K562 (cell line): ENCODE results near the gene WDFY2. TPM values are rescaled to one million over a fixed set of nuclear protein-coding genes. Genes with fewer than 3 reads are reported as not detected.

Source experiments
- ATAC-seq: fragments of 200-7000 bp; cut with Tn5 transposase; 3 replicates; pipeline ENCODE4 v1.9.1; 2020; ENCODE audit warnings: moderate library complexity
- BruUV-seq: library from RNA; stranded (reverse); fragments of 400-500 nt; replicated peaks from 2 replicates; lab custom pipeline; 2021; lab: Mats Ljungman, UMichigan
- CTCF ChIA-PET: fragments of 300-600 bp; formaldehyde crosslinking; extraction: SDS; loops from one replicate; lab custom pipeline; 2021; ENCODE audit warnings: low intra/inter-chr PET ratio; lab: Yijun Ruan, JAX
- POLR2A ChIA-PET: fragments of 300-600, 350-650 bp; sonication (Branson Sonifier 250); formaldehyde crosslinking; extraction: SDS; loops from one replicate; lab custom pipeline; 2021; ENCODE audit warnings: antibody characterized with exemption, inconsistent platforms; lab: Yijun Ruan, JAX
- DNase-seq, 4 experiments: peaks; one replicate each; pipeline versions ENCODE4 v3.0.0 to v3.0.0-alpha.2; 2011 to 2018; ENCODE audit warnings: low spot score in 3 of 4, mixed read lengths in 3 of 4; ENCODE audit errors: extremely low read depth in 1 of 4
- FAIRE-seq: peaks from 2 replicates; lab custom pipeline; 2011; peaks lifted over from hg19 to GRCh38; lab: Jason Lieb, UNC
- H2AFZ ChIP-seq: 2 replicates; pipeline ENCODE4 v1.6.0; 2011; ENCODE audit warnings: low read depth, low read length, control low read depth, inconsistent platforms
- H3K27ac ChIP-seq: fragments of 200-600 bp; 3 replicates; pipeline ENCODE4 v1.8.0; 2011; ENCODE audit warnings: low read depth, mild to moderate bottlenecking, control low read depth, inconsistent platforms, low read length, moderate library complexity, mixed read lengths; ENCODE audit errors: extremely low read depth
- H3K27me3 ChIP-seq, 2 experiments: fragments of 300-600 bp in 1 of 2; 2 replicates in 1 of 2; 3 replicates in 1 of 2; pipeline versions ENCODE4 v1.6.0 to v1.8.0; 2011; ENCODE audit warnings: inconsistent platforms in 2 of 2, low read length in 2 of 2, mild to moderate bottlenecking in 1 of 2, mixed read lengths in 1 of 2, moderate library complexity in 1 of 2; ENCODE audit not compliant: control insufficient read depth in 2 of 2, insufficient read depth in 2 of 2
- H3K36me3 ChIP-seq: fragments of 300-600 bp; 3 replicates; pipeline ENCODE4 v1.8.0; 2011; ENCODE audit warnings: mild to moderate bottlenecking, low read length, inconsistent platforms; ENCODE audit not compliant: control insufficient read depth, insufficient read depth
- H3K4me1 ChIP-seq, 2 experiments: fragments of 200-600 bp in 1 of 2; replicated peaks in 1 of 2; 2 replicates in 1 of 2; 3 replicates in 1 of 2; pipeline versions ENCODE4 v1.5.1 to v1.8.0; 2011; ENCODE audit warnings: inconsistent platforms in 2 of 2, low read length in 2 of 2, mild to moderate bottlenecking in 1 of 2, mixed read lengths in 1 of 2, moderate library complexity in 1 of 2; ENCODE audit not compliant: control insufficient read depth in 2 of 2, insufficient read depth in 2 of 2
- H3K4me2 ChIP-seq: 2 replicates; pipeline ENCODE4 v1.6.1; 2011; ENCODE audit warnings: low read length, control low read depth, inconsistent platforms, mixed read lengths; ENCODE audit not compliant: insufficient read depth
- H3K4me3 ChIP-seq: fragments of 200-600 bp; sonication (generic), shearing (Covaris generic); 2 replicates; pipeline ENCODE4 v1.5.1; 2016; ENCODE audit warnings: control low read depth, inconsistent platforms
- H3K79me2 ChIP-seq: fragments of 200-600 bp; 3 replicates; pipeline ENCODE4 v1.8.0; 2011; ENCODE audit warnings: low read length, inconsistent platforms; ENCODE audit not compliant: control insufficient read depth, insufficient read depth
- H3K9ac ChIP-seq, 2 experiments: 2 replicates each; pipeline versions ENCODE4 v1.6.0 to v1.6.1; 2011; ENCODE audit warnings: low read depth in 2 of 2, low read length in 2 of 2, control low read depth in 1 of 2, inconsistent platforms in 1 of 2, mild to moderate bottlenecking in 1 of 2, mixed read lengths in 1 of 2; ENCODE audit not compliant: insufficient read depth in 1 of 2
- H3K9me1 ChIP-seq: one replicate; pipeline ENCODE4 v1.6.0; 2011; ENCODE audit warnings: inconsistent platforms, mild to moderate bottlenecking, low read length, moderate library complexity; ENCODE audit not compliant: control insufficient read depth, insufficient read depth
- H3K9me3 ChIP-seq: replicated peaks from 2 replicates; pipeline ENCODE4 v1.5.1; 2011; ENCODE audit warnings: low read depth, low read length, inconsistent platforms; ENCODE audit not compliant: control insufficient read depth, insufficient read depth
- H4K20me1 ChIP-seq: replicated peaks from 2 replicates; pipeline ENCODE4 v1.6.1; 2011; ENCODE audit warnings: low read length, inconsistent platforms, mixed read lengths; ENCODE audit not compliant: control insufficient read depth, insufficient read depth
- CCAR2 ChIP-seq: fragments of 200-400 bp; formaldehyde crosslinking; IDR thresholded peaks from 2 replicates; pipeline ENCODE4 v1.6.1; 2017; ENCODE audit warnings: mild to moderate bottlenecking, low read depth, low read length
- EP400 ChIP-seq: fragments of 450-650 bp; IDR thresholded peaks from 2 replicates; pipeline ENCODE4 v1.6.1; 2017; ENCODE audit warnings: antibody characterized with exemption, mild to moderate bottlenecking, moderate library complexity
- ETS1 ChIP-seq: conservative IDR thresholded peaks from 2 replicates; pipeline ENCODE4 v1.6.1; 2011; ENCODE audit warnings: low read depth, mild to moderate bottlenecking, low read length; ENCODE audit not compliant: control insufficient read depth
- HDAC1 ChIP-seq, 2 experiments: fragments of 450-650 bp; IDR thresholded peaks; 2 replicates each; pipeline ENCODE4 v1.6.1; 2016 to 2017; ENCODE audit warnings: inconsistent platforms in 1 of 2, mild to moderate bottlenecking in 1 of 2, moderate library complexity in 1 of 2
- IFI16 ChIP-seq: fragments of 250-450 bp; sonication (Bioruptor Pico); IDR thresholded peaks from 2 replicates; pipeline ENCODE4 v2.1.2; 2022; ENCODE audit warnings: mild to moderate bottlenecking, inconsistent platforms
- IRF1 ChIP-seq: sonication (generic); formaldehyde crosslinking; IDR thresholded peaks from 2 replicates; pipeline ENCODE4 v1.8.0; 2022; ENCODE audit warnings: missing genetic modification reagents, mild to moderate bottlenecking, borderline replicate concordance
- NFATC3 ChIP-seq: fragments of 450-650 bp; IDR thresholded peaks from 2 replicates; pipeline ENCODE4 v1.6.1; 2017; ENCODE audit warnings: mild to moderate bottlenecking
- NFE2L1 ChIP-seq: fragments of 450-650 bp; IDR thresholded peaks from 2 replicates; pipeline ENCODE4 v1.6.1; 2016; ENCODE audit warnings: missing genetic modification characterization, low read depth, mild to moderate bottlenecking, missing compliant biosample characterization, moderate library complexity, borderline replicate concordance
- PHF8 ChIP-seq: fragments of 200-600 bp; sonication (generic); IDR thresholded peaks from 2 replicates; pipeline ENCODE4 v1.6.1; 2012; ENCODE audit warnings: mixed run types, mild to moderate bottlenecking, inconsistent platforms, low read length, moderate library complexity, borderline replicate concordance
- ZNF717 ChIP-seq: fragments of 250-450 bp; sonication (Bioruptor Pico); IDR thresholded peaks from 2 replicates; pipeline ENCODE4 v1.5.0; 2021
- WGBS: fragments of 100-300 bp; shearing (Covaris generic); methylation state at CpG from one replicate; pipeline ENCODE4 v1.1.6; 2016; ENCODE audit warnings: low coverage, mixed read lengths; ENCODE audit not compliant: insufficient coverage; ENCODE audit errors: missing lambda C conversion rate; 5-methylcytosine and 5-hydroxymethylcytosine counted together
- in situ Hi-C: fragments of 300-500 bp; cut with MboI; formaldehyde crosslinking; loops from 4 replicates; pipeline ENCODE4 v1.15.0; 2018; ENCODE audit warnings: inconsistent platforms, mixed read lengths
- intact Hi-C: fragments of 100-400 bp; cut with micrococcal nuclease; formaldehyde crosslinking; loops from 2 replicates; pipeline ENCODE4 v1.14.2; 2022
- polyA plus RNA-seq, 8 experiments: library from polyadenylated mRNA; depleted of rRNA in 4 of 8; stranded (reverse) in 5 of 8; unstranded in 3 of 8; fragments of >200 nt; fragmentation: Nextera tagmentation in 2 of 8; fragmentation: Illumina TruSeq in 1 of 8; extraction: Ambion mirVana in 2 of 8; extraction: Trizol in 1 of 8; gene quantifications; 2 replicates each; pipeline versions ENCODE4 v1.2.1 to v1.2.3, GENCODE V29; 2011 to 2014; ENCODE audit warnings: inconsistent platforms in 1 of 8, missing spikeins in 1 of 8
- total RNA-seq, 7 experiments: library from RNA; depleted of rRNA in 6 of 7; stranded (reverse); fragments of >200 nt in 6 of 7; fragmentation: Illumina TruSeq in 2 of 7; extraction: Trizol in 2 of 7; gene quantifications; 2 replicates each; pipeline versions ENCODE4 v1.2.1 to v1.2.3, GENCODE V29; 2011 to 2021; ENCODE audit warnings: low replicate concordance in 1 of 7
- TF ChIP-seq, protein P1 (sequence below): sonication (generic); formaldehyde crosslinking; IDR thresholded peaks from 2 replicates; pipeline ENCODE4 v1.8.1; 2022; ENCODE audit warnings: missing genetic modification reagents
- TF ChIP-seq, protein P2 (sequence below): sonication (generic); formaldehyde crosslinking; IDR thresholded peaks from 2 replicates; pipeline ENCODE4 v1.5.0; 2020; ENCODE audit warnings: missing genetic modification reagents
- TF ChIP-seq, protein P3 (sequence below): fragments of 150-350 bp; IDR thresholded peaks from 2 replicates; pipeline ENCODE4 v1.6.1; 2014; ENCODE audit warnings: low read depth, mild to moderate bottlenecking, low read length, borderline replicate concordance

WDFY2 gene
- total and polyA plus RNA-seq, 9 of the 15 experiments (the other 6 are each of a cell fraction or from before 2014, with no cell fraction given), result 0.66 to 6.4 (median 4.4) TPM

DNA sequence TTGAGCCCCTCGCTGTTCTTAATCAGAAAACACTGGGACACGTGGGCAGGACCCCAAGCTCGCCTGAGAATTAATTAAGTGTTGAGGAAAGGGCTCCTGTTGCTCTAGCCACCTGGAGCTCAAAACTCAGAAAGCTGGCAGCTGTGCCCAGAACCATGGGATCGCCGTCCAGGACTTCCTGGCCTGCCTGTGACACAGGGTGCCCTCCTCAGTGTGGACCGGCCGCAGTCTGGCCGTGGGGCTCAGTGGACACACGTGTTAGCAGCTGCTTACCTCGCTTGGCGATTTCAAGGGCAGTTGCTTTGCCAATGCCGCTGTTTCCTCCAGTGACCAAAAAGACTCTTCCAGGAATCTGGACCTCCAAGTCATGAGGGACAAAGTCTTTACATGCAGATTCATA, 215.0 kb downstream of the WDFY2 start (continued):
- TF ChIP-seq NFE2L1 (tag), result no peak

DNA sequence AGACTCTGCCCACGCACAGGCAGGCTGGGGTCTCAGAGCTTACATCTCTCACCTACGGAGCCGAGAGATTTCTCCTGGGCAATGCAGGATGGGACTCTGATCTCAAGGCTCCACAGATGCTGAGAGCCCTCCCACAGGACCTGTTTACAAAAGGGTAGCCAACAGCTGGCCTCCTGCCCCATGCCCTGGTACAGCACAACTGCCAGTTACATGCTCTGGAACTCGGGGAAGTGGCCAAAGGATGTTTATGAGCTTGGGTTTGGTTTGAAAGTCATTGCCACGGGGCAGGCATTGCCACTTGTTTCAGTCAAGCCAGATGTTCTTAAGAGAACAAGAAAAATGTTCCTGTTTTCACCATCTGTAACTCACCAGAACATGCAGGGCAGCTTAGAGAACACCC, 216.2 kb downstream of the WDFY2 start:
- no peak overlapping the region for H3K27ac ChIP-seq
- H3K79me2 ChIP-seq, result peaks cover 7% of the 10 kb centered on the region; the same call in 1 of the 3 replicates
- ChIA-PET POLR2A (interaction anchor here (0.5 to 1.6 kb wide), 3 partner anchors 158 to 464 kb away, joined by 3 to 5 read pairs (median 3); no protein-coding TSS in a partner anchor), CTCF (no interaction called here)
- H3K9ac ChIP-seq, result no peak overlapping the region
- H3K4me3 ChIP-seq, result no peak overlapping the region
- H3K36me3 ChIP-seq, result no peaks in the 10 kb centered on the region
- no peak overlapping the region for H2AFZ ChIP-seq
- intact Hi-C loops, result no loop called here
- no peaks in the 10 kb centered on the region for H3K9me1 ChIP-seq
- H3K4me2 ChIP-seq, result no peak overlapping the region
- FAIRE-seq, result no peak
- in situ Hi-C loops, result no loop called here
- no peak for DNase-seq
- no peaks in the 10 kb centered on the region for H3K9me3 ChIP-seq
- BruUV-seq, result no TSS peak
- peaks cover 13 to 23% of the 10 kb centered on the region in 2 experiments; a peak in 4 of 5 replicates for H3K4me1 ChIP-seq
- no peaks in the 10 kb centered on the region for H4K20me1 ChIP-seq
- no peak for ATAC-seq
- H3K27me3 ChIP-seq, result peaks cover 0 to 5% of the 10 kb centered on the region in 2 experiments; a peak in 2 of 5 replicates
- WGBS, result 27% methylated on average over 5 of the region's 5 CpGs
- TF ChIP-seq EP400, result no peak
- no peak for TF ChIP-seq NFATC3
- TF ChIP-seq HDAC1 (IDR thresholded peaks at IDR 0.05), result no peak
- no peak for TF ChIP-seq CCAR2
- TF ChIP-seq PHF8, result no peak
- TF ChIP-seq, protein P1, sequence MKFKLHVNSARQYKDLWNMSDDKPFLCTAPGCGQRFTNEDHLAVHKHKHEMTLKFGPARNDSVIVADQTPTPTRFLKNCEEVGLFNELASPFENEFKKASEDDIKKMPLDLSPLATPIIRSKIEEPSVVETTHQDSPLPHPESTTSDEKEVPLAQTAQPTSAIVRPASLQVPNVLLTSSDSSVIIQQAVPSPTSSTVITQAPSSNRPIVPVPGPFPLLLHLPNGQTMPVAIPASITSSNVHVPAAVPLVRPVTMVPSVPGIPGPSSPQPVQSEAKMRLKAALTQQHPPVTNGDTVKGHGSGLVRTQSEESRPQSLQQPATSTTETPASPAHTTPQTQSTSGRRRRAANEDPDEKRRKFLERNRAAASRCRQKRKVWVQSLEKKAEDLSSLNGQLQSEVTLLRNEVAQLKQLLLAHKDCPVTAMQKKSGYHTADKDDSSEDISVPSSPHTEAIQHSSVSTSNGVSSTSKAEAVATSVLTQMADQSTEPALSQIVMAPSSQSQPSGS (CRISPR knock-in tag), result no peak
- TF ChIP-seq, protein P2, sequence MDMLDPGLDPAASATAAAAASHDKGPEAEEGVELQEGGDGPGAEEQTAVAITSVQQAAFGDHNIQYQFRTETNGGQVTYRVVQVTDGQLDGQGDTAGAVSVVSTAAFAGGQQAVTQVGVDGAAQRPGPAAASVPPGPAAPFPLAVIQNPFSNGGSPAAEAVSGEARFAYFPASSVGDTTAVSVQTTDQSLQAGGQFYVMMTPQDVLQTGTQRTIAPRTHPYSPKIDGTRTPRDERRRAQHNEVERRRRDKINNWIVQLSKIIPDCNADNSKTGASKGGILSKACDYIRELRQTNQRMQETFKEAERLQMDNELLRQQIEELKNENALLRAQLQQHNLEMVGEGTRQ (CRISPR knock-in tag), result no peak
- no peak for TF ChIP-seq ETS1
- no peak for TF ChIP-seq IFI16
- TF ChIP-seq, protein P3, sequence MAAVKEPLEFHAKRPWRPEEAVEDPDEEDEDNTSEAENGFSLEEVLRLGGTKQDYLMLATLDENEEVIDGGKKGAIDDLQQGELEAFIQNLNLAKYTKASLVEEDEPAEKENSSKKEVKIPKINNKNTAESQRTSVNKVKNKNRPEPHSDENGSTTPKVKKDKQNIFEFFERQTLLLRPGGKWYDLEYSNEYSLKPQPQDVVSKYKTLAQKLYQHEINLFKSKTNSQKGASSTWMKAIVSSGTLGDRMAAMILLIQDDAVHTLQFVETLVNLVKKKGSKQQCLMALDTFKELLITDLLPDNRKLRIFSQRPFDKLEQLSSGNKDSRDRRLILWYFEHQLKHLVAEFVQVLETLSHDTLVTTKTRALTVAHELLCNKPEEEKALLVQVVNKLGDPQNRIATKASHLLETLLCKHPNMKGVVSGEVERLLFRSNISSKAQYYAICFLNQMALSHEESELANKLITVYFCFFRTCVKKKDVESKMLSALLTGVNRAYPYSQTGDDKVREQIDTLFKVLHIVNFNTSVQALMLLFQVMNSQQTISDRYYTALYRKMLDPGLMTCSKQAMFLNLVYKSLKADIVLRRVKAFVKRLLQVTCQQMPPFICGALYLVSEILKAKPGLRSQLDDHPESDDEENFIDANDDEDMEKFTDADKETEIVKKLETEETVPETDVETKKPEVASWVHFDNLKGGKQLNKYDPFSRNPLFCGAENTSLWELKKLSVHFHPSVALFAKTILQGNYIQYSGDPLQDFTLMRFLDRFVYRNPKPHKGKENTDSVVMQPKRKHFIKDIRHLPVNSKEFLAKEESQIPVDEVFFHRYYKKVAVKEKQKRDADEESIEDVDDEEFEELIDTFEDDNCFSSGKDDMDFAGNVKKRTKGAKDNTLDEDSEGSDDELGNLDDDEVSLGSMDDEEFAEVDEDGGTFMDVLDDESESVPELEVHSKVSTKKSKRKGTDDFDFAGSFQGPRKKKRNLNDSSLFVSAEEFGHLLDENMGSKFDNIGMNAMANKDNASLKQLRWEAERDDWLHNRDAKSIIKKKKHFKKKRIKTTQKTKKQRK, result no peak
- no peak for TF ChIP-seq ZNF717 (CRISPR knock-in tag)
- no peak for TF ChIP-seq IRF1 (CRISPR knock-in tag)
